GM10266 (cell line): Measurements from ENCODE around the gene AASDHPPT.

ENCODE experiments used
- DNase-seq: peaks from one replicate; pipeline ENCODE4 v3.0.0; 2012; ENCODE audit errors: extremely low spot score
- CTCF ChIP-seq: IDR thresholded peaks from 2 replicates; pipeline ENCODE4 v1.5.1; 2012; ENCODE audit warnings: mild to moderate bottlenecking, low read depth; ENCODE audit not compliant: control insufficient read depth, insufficient read depth; ENCODE audit errors: missing control alignments

The AASDHPPT gene

GRCh38 chr11:106087815-106088435, 10.5 kb downstream of the AASDHPPT start:
- DNase-seq: no peak

GRCh38 chr11:106088896-106089295, 11.4 kb downstream of the AASDHPPT start:
- TF ChIP-seq CTCF: no peak

More at GRCh38 chr11:106087815-106088435, 10.5 kb downstream of the AASDHPPT start:
- peak; percentile 86 for TF ChIP-seq CTCF

GRCh38 chr11:106091480-106092123, 14.1 kb downstream of the AASDHPPT start:
- no peak for TF ChIP-seq CTCF
- DNase-seq: peak; percentile 55

More at GRCh38 chr11:106088896-106089295, 11.4 kb downstream of the AASDHPPT start:
- DNase-seq: no peak

- DNase-seq: peak; percentile 9
- no peak for TF ChIP-seq CTCF
Observed at GRCh38 chr11:106092446-106092845, 15.0 kb downstream of the AASDHPPT start.

- DNase-seq: no peak
Observed at GRCh38 chr11:106098893-106099553, 21.6 kb downstream of the AASDHPPT start.

GRCh38 chr11:106101370-106101769, 23.9 kb downstream of the AASDHPPT start:
- TF ChIP-seq CTCF: no peak
- DNase-seq: no peak

More at GRCh38 chr11:106098893-106099553, 21.6 kb downstream of the AASDHPPT start:
- TF ChIP-seq CTCF: no peak

GRCh38 chr11:106101819-106102218, 24.4 kb downstream of the AASDHPPT start:
- TF ChIP-seq CTCF: no peak
- no peak for DNase-seq
